GM10266 (cell line): ENCODE results near the gene ATPAF2.

Experiments used
- DNase-seq: peaks from one replicate; pipeline ENCODE4 v3.0.0; 2012; ENCODE audit errors: extremely low spot score
- CTCF ChIP-seq: IDR thresholded peaks from 2 replicates; pipeline ENCODE4 v1.5.1; 2012; ENCODE audit warnings: mild to moderate bottlenecking, low read depth; ENCODE audit not compliant: control insufficient read depth, insufficient read depth; ENCODE audit errors: missing control alignments

ATPAF2 gene

GRCh38 chr17:17970699-17971430 lies 68.1 kb downstream of the ATPAF2 start:
- no peak for TF ChIP-seq CTCF
- DNase-seq: no peak
